GM21515 (cell line): Measurements from ENCODE around the gene NIPAL3.
A peak's percentile ranks its signal among the peaks of the same experiment; 100 is the strongest.
"Not testable (repeated sequence)": the region's sequence is repeated elsewhere in the genome, so short reads cannot be mapped to it uniquely, and the experiment has no call there.

ENCODE experiments used
- ATAC-seq: cut with Tn5 transposase; IDR thresholded peaks from one replicate; pipeline ENCODE4 v1.9.1; 2021; ENCODE audit not compliant: unreplicated experiment

The NIPAL3 gene

DNA sequence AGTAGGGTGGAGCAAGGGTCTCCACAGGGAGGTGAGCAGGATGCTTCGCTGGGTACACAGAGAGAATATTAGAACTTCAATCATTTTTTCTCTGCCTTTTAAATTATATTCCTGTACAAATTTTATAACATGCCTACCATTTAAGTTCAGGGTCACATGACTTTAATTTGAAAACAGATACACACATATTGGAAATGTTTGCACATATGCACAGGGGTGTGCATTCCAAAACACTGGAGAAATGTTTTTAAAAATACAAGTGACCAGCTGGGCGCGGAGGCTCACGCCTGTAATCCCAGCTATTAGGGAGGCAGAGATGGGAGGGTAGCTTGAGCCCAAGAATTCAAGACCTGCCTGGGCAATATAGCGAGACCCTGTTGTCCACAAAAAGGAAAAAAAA is 39.7 kb downstream of the NIPAL3 start:
- no peak for ATAC-seq

DNA sequence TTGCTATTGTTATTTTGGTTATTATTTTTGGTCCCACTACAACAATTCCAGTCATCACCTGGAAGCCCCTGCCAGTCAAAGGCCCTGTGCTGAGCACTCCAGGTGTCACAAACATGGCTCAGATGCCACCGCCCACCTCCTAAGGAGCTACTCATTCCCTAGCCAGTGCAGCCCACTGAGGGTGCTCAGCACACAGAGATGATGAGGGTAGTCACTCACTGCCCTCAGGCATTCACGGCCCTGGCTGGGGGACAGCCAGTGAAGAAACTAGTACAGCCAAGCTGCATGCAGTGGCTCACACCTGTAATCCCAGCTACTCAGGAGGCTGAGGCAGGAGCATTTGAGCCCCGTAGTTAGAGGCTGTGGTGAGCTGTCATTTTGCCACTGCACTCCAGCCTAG is 42.3 kb downstream of the NIPAL3 start:
- no peak for ATAC-seq

DNA sequence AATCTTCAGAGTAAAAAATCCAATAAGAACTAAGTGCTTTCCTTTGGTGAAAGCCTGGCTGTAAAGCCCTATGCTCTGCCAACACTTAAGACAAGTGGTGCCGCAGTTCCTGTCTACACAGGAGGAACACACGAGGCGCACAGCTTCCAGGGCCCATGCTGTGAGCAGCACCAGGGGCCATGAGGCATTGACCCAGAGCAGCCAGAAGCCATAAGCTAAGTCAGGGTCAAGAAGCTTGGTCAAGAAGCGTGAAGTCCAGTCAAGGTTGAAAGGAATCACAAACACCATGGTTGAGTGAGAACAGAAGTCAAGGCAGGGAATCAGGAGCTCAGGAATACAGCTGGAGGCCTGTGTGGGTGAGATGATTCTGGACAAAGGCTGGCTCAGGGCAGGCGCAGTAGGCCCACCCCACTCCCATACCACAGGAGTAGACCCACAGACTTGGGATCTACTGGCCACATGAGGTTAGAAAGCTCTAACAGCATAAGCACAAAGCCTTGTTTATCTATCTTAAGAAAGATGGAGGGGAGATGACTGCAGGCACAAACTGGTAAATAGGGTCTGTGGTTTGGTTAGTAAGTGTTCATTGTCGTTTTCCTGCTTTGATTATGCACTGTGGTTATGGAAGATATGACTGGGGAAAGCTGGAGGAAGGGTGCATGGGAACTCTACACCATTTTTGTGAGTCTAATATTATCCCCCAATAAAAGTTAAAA is 44.1 kb downstream of the NIPAL3 start:
- no peak for ATAC-seq

DNA sequence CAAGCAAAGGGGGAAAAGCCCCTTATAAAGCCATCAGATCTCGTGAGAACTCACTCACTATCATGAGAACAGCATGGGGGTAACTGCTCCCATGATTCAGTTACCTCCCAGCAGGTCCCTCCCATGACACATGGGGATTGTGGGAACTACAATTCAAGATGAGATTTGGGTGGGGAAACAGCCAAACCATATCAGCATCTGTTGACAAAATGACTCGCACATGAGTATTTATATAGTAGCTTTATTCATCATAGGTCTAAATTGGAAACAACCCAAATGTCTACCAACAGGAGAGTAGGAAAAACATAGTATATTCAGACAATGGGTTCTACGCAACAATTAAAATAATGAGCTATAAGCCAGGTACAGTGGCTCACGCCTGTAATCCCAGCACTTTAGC is 46.5 kb downstream of the NIPAL3 start:
- ATAC-seq, result not testable (repeated sequence)

DNA sequence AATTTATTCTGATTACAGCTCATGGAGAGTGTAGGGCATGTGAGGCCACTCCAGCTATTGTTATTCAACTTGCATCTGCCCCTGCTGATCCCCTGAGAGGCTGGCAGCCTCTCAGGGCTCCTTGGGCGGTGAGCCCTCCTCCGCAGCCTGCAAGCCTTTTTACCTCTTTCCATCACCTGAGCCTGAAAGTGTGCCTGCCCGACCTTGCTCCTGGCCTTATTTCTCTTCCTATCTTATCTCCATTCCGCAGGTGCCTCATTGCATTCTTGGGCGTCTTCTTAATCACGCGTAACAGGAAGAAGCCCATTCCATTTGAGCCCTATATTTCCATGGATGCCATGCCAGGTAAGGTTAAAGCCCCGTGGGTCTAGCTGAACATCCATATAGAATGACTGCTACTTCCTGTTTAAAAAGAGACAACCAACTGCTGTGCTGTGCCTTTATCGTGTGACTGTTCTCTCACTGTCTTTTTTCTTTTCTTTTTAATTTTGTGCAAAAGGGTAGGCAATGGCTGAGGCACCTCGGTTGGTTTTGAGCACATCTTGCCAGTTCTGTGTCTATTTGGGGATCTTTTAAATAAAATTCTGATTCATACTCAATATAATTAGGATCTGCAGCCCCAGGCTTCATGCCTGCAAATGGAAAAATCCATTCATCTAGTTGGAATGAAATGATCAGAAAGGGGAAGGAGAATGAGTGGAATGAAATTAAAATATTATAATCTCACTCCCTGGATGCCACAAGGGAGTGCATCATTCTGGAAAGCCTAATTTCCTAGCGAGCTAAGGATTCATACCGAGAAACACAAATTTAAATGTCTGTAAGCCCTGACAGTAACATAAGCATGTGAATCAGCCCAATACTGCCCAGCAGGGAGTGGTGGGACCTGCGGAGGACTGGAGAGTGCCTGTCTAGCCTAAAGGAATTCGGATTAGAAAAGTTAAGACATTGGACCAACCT is 48.5 kb downstream of the NIPAL3 start:
- ATAC-seq, result no peak

DNA sequence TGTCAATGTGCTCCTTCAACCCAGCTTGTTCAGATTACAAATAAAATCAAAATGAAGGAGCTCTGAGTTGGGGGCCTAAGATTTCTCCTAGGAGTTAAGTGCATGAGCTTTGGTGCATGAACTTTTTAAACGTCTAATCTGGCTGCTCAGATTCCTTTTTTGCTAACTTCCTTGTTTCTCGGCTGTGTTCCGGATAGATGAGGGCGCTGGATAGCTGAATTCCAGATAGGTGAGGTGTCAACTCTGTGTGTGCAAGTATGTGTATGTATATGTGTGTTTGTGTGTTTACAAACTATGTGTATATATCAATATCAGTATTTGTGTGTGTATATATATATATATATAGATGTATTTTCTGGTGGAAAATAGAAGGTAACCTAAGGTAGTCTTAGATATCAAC is 49.5 kb downstream of the NIPAL3 start:
- ATAC-seq, result no peak

DNA sequence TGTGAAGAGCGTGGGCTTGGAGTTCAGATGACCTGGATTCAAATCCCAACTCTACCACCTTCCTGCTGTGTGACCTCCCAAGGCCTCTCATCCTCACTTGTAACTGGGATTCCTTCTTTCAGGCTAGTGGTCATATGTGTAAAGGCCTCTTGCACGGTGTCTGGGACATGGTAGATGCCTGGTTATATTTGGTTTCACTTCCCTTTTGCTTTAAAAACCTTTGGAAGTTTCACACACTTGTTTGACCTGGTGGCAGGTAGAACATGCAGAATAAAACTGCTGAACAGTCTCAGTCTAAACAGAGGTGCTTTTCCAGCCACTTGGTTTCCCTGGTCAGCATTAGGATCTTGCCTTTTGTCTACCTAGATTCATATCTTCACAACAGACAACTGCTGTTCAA is 50.0 kb downstream of the NIPAL3 start:
- ATAC-seq, result no peak

DNA sequence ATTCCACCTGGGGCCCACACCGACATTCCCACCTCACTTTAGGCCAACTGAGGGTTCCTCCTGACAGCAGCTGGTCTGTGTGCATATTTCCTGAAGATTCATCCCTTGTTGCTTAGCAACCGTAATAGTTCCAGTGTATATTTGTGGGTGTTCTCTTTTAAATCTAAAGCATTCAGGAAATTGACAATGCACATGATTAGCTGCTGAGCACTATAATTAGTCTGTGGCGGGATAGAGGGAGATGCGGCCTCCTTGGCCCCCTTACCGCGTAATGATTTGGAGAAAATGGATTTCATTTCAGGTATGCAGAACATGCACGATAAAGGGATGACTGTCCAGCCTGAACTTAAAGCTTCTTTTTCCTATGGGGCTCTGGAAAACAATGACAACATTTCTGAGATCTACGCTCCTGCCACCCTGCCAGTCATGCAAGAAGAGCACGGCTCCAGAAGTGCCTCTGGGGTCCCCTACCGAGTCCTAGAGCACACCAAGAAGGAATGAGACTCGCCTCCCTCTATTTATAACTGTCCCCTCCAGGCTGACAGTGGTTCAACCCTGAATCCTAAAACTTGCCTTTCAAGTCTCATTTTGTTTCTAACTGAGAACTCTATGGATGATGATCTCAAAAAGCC is 53.2 kb downstream of the NIPAL3 start:
- ATAC-seq, result no peak

DNA sequence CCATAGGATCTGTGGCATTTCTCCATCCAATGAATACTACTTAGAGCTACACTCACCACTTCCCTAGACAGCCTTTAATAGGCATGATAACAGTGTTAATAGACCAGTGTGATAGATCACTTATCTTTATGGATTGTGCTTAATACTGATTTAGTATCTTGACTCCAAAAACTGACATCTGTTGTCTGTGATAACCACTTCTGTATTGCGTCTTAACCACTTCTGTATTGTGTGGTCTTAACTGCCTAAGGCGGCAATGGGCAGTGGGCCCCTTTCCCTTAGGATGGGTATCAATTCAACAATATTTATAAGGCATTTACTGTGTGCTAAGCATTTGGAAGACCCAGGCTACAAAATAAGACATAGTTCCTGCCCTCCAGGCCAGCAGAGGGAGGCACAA is 55.0 kb downstream of the NIPAL3 start:
- ATAC-seq, result no peak

DNA sequence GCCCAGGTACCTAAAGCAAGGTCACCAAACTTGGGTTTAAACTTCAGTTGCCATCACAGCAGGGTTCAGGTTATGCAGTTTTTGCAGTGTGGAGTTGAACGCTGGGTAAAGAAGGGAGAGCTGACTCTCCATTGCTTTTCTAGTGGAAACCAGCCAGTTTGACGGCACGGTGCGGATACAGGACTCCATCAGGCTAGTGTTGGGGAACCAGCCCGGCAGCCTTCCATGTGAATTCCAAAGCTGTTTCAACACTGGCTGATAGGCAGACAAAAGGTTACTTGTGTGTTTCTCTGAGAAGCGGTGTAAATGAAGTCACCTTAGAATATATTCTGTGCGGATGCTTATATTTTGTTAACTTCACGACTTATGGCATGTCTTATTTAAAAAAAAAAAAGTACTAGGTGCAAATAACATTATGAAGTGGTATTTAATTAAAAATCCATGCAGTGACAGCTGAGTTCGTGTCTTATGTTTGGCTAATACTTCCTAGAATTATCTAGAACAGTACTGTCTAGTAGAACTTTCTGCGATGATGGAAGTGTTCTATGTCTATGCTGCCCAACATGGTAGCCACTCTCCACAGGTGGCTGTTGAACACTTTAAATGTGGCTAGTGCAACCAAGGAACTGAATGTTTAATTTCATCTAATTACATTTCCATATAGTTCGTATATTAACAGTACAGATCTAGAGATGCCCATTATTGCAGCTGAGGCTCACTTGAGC is 57.1 kb downstream of the NIPAL3 start:
- no peak for ATAC-seq

DNA sequence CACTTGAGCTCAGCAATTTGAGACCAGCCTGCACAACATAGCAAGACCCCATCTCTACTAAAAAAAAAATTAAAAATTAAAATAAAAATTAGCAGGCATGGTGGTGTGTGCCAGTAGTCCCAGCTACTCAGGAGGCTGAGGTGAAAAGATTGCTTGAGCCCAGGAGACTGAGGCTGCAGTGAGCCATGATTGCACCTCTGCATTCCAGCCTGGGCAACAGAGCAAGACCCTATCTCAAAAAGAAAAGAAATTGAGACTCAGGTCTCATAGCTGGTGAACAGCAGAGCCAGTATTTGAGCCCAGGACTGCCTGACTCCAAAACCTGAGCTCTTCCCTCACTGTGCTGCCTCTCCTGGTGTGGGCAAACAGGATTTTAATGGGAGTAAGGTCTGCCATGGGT is 58.6 kb downstream of the NIPAL3 start:
- no peak for ATAC-seq

DNA sequence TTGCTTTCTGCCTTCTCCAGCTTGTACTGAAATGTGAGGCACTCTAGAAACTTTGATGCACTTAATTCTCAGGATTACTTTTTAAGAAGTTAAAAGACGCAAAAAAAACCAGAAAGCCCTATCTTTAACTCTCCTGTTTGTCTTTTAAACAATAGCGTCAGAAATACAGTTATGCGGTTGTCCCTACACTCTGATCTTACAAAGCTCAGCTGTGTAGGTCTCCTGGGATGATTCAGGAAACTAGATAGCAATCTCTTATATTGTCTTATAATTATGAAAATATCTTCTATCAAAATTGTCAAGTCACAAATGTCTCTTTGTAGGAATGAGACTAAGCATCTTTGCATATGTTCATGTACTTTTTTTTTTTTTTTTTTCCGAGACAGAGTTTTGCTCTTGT is 60.1 kb downstream of the NIPAL3 start:
- ATAC-seq, result no peak

DNA sequence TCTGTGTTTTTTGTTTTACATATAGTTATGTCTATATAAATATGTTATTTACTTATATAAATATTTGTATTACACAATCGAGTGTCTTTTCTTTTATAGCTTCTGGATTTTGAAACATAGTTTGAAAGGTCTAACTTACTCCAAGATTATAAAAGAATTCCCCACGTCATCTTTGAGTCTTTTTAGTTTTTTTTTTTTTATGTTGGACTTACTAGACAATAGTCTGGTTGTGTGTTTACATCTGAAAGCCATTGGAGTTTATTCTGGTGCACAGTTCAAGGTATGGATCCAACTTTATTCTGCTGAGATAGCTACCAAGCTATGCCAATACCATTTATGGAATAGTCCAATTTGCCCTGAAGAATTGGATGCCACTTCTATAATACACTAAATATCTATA is 61.0 kb downstream of the NIPAL3 start:
- ATAC-seq, result no peak

DNA sequence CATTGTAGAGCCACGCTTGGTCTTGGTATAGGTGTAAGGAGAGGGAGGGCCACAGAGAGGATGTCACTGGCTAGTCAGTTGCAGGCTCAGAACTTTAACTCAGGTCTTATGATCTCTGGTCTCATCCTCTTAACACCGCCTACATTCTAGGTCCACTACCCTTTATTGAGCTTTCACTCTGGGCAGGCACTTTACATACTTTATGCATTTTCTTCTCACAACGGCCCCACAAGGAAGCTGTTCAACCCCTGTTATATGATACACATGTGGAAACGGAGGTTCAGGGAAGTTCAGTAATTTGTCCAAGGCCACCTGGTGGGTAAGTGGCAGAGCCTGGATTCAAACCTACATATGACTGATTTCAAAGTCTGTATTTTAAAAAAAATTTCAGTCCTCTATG is 61.7 kb downstream of the NIPAL3 start:
- ATAC-seq, result no peak

DNA sequence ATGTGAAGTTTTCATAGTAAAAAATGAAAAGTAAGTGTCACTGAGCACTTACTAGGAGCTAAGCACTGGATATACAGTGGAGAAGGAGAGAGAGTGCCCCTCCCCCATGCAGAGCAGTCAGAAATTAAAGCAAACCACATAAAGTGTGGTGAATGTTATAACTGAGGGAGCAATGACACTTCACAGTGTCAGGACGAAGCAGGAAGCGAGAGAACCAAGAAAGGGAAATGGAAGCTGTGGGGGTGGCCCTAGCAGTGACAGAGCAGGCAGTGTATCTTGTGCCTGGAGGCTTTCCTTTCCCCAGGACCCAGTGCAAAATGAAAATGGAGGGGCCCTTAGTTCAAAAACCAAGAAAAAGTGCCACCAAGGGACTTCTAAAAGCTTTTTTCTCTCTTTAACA is 65.5 kb downstream of the NIPAL3 start:
- ATAC-seq, result peak; percentile 63

DNA sequence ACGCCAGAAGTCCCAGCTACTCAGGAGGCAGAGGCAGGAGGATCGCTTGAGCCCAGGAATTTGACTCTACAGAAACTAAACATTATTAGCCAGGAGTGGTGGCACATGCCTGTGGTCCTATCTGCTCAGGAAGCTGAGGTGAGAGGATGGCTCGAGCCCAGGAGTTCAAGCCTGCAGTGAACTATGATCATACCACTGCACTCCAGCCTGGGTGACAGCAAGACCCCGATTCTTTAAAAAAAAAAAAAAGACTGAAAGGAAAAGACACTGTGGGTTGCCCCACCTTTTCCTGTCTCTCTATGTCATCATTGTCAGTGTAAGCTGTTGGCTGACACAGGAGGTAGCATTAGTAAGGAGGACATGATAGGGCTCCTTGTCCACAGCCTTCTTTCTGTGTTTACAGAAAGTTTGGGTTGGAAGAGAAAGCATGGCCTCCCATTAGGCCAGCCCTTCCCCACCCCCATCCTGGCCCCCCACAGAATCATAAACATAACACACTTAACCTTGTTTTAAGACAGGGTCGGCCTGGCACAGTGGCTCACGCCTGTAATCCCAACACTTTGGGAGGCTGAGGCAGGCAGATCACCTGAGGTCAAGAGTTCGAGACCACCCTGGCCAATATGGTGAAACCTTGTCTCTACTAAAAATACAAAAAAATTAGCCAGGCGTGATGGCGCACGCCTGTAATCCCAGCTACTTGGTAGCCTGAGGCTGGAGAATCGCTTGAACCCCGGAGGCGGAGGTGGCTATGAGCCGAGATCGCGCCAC is 66.4 kb downstream of the NIPAL3 start:
- ATAC-seq, result no peak

DNA sequence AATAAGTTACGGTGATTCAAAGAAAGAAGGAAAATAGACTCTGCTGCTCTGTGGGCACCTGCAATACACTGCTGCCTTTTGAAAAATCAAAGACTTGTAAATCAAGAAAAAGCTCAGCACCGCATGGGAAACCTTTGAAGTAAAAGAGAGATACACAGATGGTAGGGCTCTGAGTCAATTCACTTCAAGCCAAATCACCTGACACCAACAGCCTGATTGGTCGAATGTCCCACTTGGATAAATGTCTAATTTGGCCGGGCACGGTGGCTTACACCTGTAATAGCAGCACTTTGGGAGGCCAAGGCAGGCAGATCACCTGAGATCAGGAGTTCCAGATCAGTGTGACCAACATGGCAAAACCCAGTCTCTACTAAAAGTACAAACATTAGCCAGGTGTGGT is 67.8 kb downstream of the NIPAL3 start:
- no peak for ATAC-seq

DNA sequence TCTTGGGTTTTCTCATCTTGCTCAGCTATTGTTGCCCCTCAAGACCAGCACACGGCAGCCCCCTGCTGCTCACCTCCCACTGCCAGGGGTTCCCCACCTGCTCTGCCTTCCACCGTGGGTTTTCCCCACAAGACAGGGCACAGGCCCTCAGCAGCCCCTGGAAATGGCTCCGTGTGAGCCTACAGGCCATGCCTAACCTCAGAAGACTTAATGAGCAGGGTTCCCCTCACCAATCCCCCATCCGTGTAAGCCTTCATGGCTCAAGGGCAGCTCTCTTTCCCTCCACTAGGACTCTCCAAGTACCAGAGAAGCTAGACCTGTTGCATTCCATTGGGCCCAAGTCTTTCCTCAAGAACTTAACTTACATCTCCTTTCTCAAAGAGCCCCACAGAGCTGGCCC is 68.6 kb downstream of the NIPAL3 start:
- no peak for ATAC-seq

DNA sequence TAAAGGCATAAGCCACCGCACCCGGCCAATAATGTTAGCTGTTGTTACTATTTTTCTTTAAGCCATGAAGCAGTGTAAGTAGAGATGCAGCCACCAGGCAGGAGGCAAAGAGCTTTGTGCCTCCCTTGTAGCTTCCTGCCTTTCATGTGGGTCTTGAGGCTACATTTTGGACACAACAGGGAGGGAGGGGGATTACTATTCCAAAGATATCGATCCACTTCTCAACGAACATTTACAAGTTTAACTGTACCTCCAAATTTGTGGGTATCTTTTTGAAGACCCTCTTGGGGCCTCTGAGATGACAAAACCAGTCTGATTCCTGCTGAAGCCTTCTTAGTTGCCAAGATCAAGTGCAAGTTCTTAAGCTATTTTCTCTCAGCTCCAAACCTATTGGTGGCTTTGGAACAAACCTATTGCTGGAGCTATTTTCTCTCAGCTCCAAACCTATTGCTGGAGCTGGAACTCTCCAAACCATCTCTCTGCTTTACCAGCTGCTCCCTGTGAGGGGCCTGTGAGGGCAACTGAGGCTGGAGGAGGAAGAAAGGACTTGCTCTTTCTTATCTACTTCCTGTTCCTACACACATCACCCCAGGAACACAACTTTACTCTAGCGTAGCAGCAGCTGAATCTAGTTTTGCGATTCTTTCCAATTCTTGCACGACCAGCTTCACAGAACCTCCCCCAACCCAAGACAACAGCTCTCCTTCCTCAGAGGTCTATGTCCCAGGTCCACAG is 70.9 kb downstream of the NIPAL3 start:
- ATAC-seq, result no peak

DNA sequence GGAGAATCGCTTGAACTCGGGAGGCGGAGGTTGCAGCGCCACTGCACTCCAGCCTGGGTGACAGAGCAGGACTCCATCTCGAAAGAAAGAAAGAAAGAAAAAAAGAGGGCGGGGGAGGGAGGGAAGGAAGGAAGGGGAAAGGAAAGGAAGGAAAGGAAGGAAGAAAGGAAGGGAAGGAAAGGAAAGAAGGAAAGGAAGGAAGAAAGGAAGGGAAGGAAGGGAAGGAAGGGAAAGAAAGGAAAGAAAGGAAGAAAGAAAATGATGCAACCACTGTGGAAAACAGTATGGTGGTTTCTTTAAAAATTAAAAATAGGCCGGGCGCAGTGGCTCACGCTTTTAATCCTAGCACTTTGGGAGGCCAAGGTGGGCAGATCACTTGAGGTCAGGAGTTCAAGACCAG is 71.9 kb downstream of the NIPAL3 start:
- ATAC-seq, result no peak
